CD4-positive, alpha-beta memory T cell (primary cell): Measurements from ENCODE around the gene CD2. TPM values are rescaled to one million over a fixed set of nuclear protein-coding genes. Genes with fewer than 3 reads are reported as not detected.

Experiments
- CTCF ChIA-PET: fragments of 350-600 bp; sonication (Branson Sonifier 250); formaldehyde crosslinking; loops from one replicate; lab custom pipeline; 2021; ENCODE audit warnings: inconsistent platforms; ENCODE audit not compliant: partially characterized antibody; lab: Charles Lee
- POLR2A ChIA-PET: fragments of 350-600 bp; sonication (Branson Sonifier 250); formaldehyde crosslinking; loops from one replicate; lab custom pipeline; 2021; ENCODE audit not compliant: partially characterized antibody; lab: Charles Lee
- DNase-seq, 5 donors: peaks; one replicate each; pipeline versions ENCODE4 v3.0.0 to v3.0.0-alpha.2; 2020 to 2022; ENCODE audit warnings: mixed read lengths in 1 of 5
- H3K27ac ChIP-seq: one replicate; pipeline ENCODE4 v1.7.0; 2013; ENCODE audit warnings: low read depth, low read length
- H3K27me3 ChIP-seq: 2 replicates; pipeline ENCODE4 v1.7.0; 2013; ENCODE audit warnings: mild to moderate bottlenecking, low read length, moderate library complexity; ENCODE audit not compliant: insufficient read depth
- H3K36me3 ChIP-seq: 2 replicates; pipeline ENCODE4 v1.7.0; 2013; ENCODE audit warnings: mild to moderate bottlenecking, low read length, moderate library complexity; ENCODE audit not compliant: insufficient read depth
- H3K4me1 ChIP-seq: 2 replicates; pipeline ENCODE4 v1.7.0; 2013; ENCODE audit warnings: mild to moderate bottlenecking, low read length, moderate library complexity; ENCODE audit not compliant: insufficient read depth
- H3K4me3 ChIP-seq, 2 donors: one replicate each; pipeline ENCODE4 v1.7.0; 2013; ENCODE audit warnings: low read length in 2 of 2, mild to moderate bottlenecking in 1 of 2
- H3K9me3 ChIP-seq, 2 donors: one replicate each; pipeline ENCODE4 v1.7.0; 2013; ENCODE audit warnings: low read length in 2 of 2, control low read depth in 1 of 2; ENCODE audit not compliant: control insufficient read depth in 1 of 2
- H3K27ac Mint-ChIP-seq, 7 donors: one replicate each; pipeline ENCODE4 v1.8.0; 2020 to 2021; ENCODE audit warnings: mixed read lengths in 7 of 7, mild to moderate bottlenecking in 6 of 7, inconsistent platforms in 3 of 7, moderate library complexity in 3 of 7
- H3K27me3 Mint-ChIP-seq, 2 donors: one replicate each; pipeline ENCODE4 v1.8.0; 2020 to 2021; ENCODE audit warnings: mixed read lengths in 2 of 2
- H3K36me3 Mint-ChIP-seq, 2 donors: one replicate each; pipeline ENCODE4 v1.8.0; 2020 to 2021; ENCODE audit warnings: mixed read lengths in 2 of 2, inconsistent platforms in 1 of 2, mild to moderate bottlenecking in 1 of 2
- H3K4me1 Mint-ChIP-seq, 4 donors: one replicate each; pipeline ENCODE4 v1.8.0; 2020 to 2021; ENCODE audit warnings: mixed read lengths in 4 of 4, mild to moderate bottlenecking in 1 of 4
- H3K4me3 Mint-ChIP-seq, 8 donors: one replicate each; pipeline ENCODE4 v1.8.0; 2020 to 2021; ENCODE audit warnings: mixed read lengths in 8 of 8, mild to moderate bottlenecking in 7 of 8, moderate library complexity in 6 of 8, inconsistent platforms in 3 of 8
- H3K9me3 Mint-ChIP-seq, 8 donors: one replicate each; pipeline ENCODE4 v1.8.0; 2020 to 2021; ENCODE audit warnings: mixed read lengths in 8 of 8, mild to moderate bottlenecking in 5 of 8, inconsistent platforms in 3 of 8, moderate library complexity in 1 of 8
- intact Hi-C: fragments of 100-400 bp; cut with micrococcal nuclease; formaldehyde crosslinking; loops from one replicate; pipeline ENCODE4 v1.15.1; 2023
- polyA plus RNA-seq, 2 donors: library from polyadenylated mRNA; unstranded; fragments of 300-500 nt; fragmentation: Illumina TruSeq; gene quantifications; one replicate each; pipeline ENCODE4 v1.2.3, GENCODE V29; 2021
- total RNA-seq, 2 experiments: library from RNA; stranded (reverse); gene quantifications; one replicate each; pipeline ENCODE4 v1.2.3, GENCODE V29; 2021

CD2 gene
- total and polyA plus RNA-seq, 4 experiments from 2014 or later = 305 to 471 (median 363) TPM

DNA sequence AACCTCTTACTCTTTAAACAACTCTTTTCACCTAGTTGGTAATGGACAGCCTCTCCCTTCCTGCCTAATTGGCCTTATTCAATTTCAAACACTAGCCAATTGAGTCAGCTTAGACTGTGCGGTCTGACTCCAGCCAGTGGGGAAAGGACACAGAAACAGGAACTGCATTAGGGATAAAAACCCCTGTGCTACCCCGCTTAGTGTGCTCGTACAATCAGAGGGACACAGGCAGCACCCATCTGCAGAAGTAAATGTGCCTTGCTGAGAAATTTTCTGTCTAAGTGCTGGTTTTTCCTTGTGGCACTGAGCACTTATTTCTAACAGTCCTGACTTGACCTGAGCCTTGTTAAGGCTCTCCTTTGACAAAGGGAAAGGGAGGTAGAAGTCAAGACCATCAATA is 6.0 kb upstream of the CD2 start:
- H3K36me3 Mint-ChIP-seq = peaks cover 27 to 47% of the 10 kb centered on the region in 2 donors
- H3K27me3 ChIP-seq = no peaks in the 10 kb centered on the region
- intact Hi-C loops = no loop called here
- H3K27ac Mint-ChIP-seq = peak overlapping the region in 3 of 7 donors; percentile 16 to 71 (median 23)
- no peak overlapping the region for H3K4me3 Mint-ChIP-seq
- peaks cover 2 to 72% (median 61%) of the 10 kb centered on the region in 8 donors for H3K9me3 Mint-ChIP-seq
- DNase-seq = no peak
- H3K4me3 ChIP-seq = no peak overlapping the region
- H3K9me3 ChIP-seq = peaks cover 14 to 50% of the 10 kb centered on the region in 2 donors
- no peaks in the 10 kb centered on the region for H3K27me3 Mint-ChIP-seq
- H3K36me3 ChIP-seq = no peaks in the 10 kb centered on the region
- H3K27ac ChIP-seq = no peak overlapping the region
- POLR2A ChIA-PET = interaction anchor here (31.8 to 33.0 kb wide), 2 partner anchors 4 to 14 kb away, joined by 1832 read pairs; partner anchors contain the start of gene CD2
- H3K4me1 Mint-ChIP-seq = peaks cover 16 to 32% (median 21%) of the 10 kb centered on the region in 4 donors
- H3K4me1 ChIP-seq = peaks cover 24% of the 10 kb centered on the region
- CTCF ChIA-PET = interaction anchor here (0.8 to 8.9 kb wide), 6 partner anchors 10 to 133 kb away, joined by 3 to 114 read pairs (median 6); no protein-coding TSS in a partner anchor

DNA sequence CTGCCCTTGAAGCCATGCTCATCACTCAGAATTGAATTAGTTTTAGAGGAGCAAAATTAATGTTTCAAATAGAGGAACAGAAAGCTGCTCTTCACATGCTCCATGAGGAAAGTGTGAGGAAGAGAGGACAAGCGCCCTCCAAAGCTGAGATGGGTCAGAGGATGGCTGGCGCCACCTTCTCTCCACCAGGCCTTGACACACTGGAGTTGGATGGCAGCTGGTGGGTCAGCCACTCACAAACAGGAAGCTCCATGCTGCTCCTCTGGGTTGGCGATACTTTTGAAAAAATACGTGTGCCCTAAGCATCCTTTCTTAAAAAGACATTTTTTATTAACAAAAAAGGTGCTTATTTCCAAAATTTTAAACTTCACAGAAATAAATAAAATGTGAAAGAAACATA is 3.1 kb upstream of the CD2 start:
- Histone ChIP-seq H3K27me3 (no peaks in the 10 kb centered on the region), H3K4me3 (peak overlapping the region; percentile 1 to 30), H3K4me1 (peaks cover 32% of the 10 kb centered on the region), H3K36me3 (no peaks in the 10 kb centered on the region), H3K27ac (peak overlapping the region; percentile 50), H3K9me3 (peaks cover 5 to 25% of the 10 kb centered on the region in 2 donors)
- H3K4me1 Mint-ChIP-seq = peaks cover 23 to 52% (median 29%) of the 10 kb centered on the region in 4 donors
- H3K27ac Mint-ChIP-seq = peak overlapping the region; percentile 89 to 99 (median 92)
- H3K36me3 Mint-ChIP-seq = peaks cover 30 to 49% of the 10 kb centered on the region in 2 donors
- intact Hi-C loops = loop anchor here (10.0 kb wide), 1 partner anchor 854 kb away; the partner anchor contains the start of gene TENT5C
- POLR2A ChIA-PET = interaction anchor here (1.1 to 33.0 kb wide), 6 partner anchors 1 to 309 kb away, joined by 3 to 1832 read pairs (median 157); partner anchors contain the start of genes CD2 and TTF2
- CTCF ChIA-PET = interaction anchor here (0.8 to 8.9 kb wide), 11 partner anchors 9 to 67 kb away, joined by 3 to 114 read pairs (median 4); no protein-coding TSS in a partner anchor
- peak overlapping the region; percentile 51 to 91 (median 73) for H3K4me3 Mint-ChIP-seq
- peaks cover 2 to 46% (median 35%) of the 10 kb centered on the region in 8 donors for H3K9me3 Mint-ChIP-seq
- H3K27me3 Mint-ChIP-seq = no peaks in the 10 kb centered on the region
- DNase-seq = no peak

DNA sequence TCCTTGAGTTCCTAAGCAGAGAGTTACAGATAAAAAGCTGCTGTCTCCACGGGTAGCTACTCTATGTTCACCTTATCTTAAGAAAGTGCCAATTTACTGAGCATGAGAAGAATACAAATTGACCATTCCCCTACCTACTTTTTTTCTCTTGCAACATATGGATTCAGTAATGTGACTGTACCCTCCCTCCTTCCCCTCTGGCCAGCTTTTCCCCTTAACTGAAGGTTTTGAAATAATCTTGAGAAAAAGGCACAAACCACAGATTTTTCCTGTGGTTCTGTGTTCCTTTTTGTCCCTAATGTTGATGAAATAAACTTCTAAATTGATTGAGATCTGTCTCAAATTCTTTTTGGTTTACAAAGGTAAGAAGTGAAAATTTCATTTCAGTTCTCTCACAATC is 2.6 kb upstream of the CD2 start:
- H3K4me3 Mint-ChIP-seq = peak overlapping the region; percentile 51 to 91 (median 73)
- DNase-seq = no peak
- intact Hi-C loops = loop anchor here (10.0 kb wide), 1 partner anchor 853 kb away; the partner anchor contains the start of gene TENT5C
- POLR2A ChIA-PET = interaction anchor here (1.1 to 33.0 kb wide), 6 partner anchors 0 to 308 kb away, joined by 3 to 1832 read pairs (median 157); partner anchors contain the start of genes CD2 and TTF2
- Histone ChIP-seq H3K4me1 (peaks cover 32% of the 10 kb centered on the region), H3K36me3 (no peaks in the 10 kb centered on the region), H3K9me3 (peaks cover 5 to 25% of the 10 kb centered on the region in 2 donors), H3K27me3 (no peaks in the 10 kb centered on the region), H3K27ac (peak overlapping the region; percentile 50), H3K4me3 (peak overlapping the region; percentile 1 to 30)
- peak overlapping the region; percentile 89 to 99 (median 92) for H3K27ac Mint-ChIP-seq
- CTCF ChIA-PET = interaction anchor here (0.8 to 8.9 kb wide), 11 partner anchors 9 to 66 kb away, joined by 3 to 114 read pairs (median 4); no protein-coding TSS in a partner anchor
- peaks cover 2 to 41% (median 30%) of the 10 kb centered on the region in 8 donors for H3K9me3 Mint-ChIP-seq
- peaks cover 23 to 52% (median 29%) of the 10 kb centered on the region in 4 donors for H3K4me1 Mint-ChIP-seq
- H3K27me3 Mint-ChIP-seq = no peaks in the 10 kb centered on the region
- peaks cover 34 to 51% of the 10 kb centered on the region in 2 donors for H3K36me3 Mint-ChIP-seq

DNA sequence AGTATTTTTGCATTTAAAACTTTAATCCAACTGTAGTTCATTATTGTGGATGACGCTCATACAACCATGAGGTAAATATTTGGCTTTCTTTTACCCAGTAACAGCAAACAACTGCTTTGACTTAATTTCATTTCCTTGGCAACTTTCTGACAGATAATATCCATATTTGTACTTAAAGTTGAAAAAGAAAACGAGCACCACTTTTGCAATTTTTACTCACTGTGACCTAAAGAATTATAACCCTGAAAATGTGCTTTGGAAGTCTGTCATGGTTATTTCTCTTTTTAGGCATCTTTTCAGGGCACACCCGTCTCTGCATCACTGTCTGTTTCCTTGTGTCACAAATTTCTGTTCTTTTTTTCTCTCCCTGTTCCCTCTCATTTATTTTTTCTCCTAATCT is 918 bp upstream of the CD2 start:
- Histone ChIP-seq H3K4me1 (peaks cover 32% of the 10 kb centered on the region), H3K27me3 (no peaks in the 10 kb centered on the region), H3K4me3 (peak overlapping the region in 1 of 2 donors; percentile 31), H3K36me3 (no peaks in the 10 kb centered on the region), H3K27ac (peak overlapping the region; percentile 88), H3K9me3 (peaks cover 4 to 11% of the 10 kb centered on the region in 2 donors)
- Mint-ChIP-seq H3K36me3 (peaks cover 42 to 55% of the 10 kb centered on the region in 2 donors), H3K27ac (peak overlapping the region; percentile 96 to 100 (median 99)), H3K27me3 (no peaks in the 10 kb centered on the region), H3K9me3 (peaks cover 2 to 24% (median 17%) of the 10 kb centered on the region in 8 donors), H3K4me1 (peaks cover 23 to 53% (median 29%) of the 10 kb centered on the region in 4 donors), H3K4me3 (peak overlapping the region; percentile 96 to 100 (median 98))
- CTCF ChIA-PET = interaction anchor here (0.7 to 8.9 kb wide), 4 partner anchors 12 to 63 kb away, joined by 4 to 114 read pairs (median 52); no protein-coding TSS in a partner anchor
- intact Hi-C loops = loop anchor here (10.0 kb wide), 1 partner anchor 851 kb away; the partner anchor contains the start of gene TENT5C
- POLR2A ChIA-PET = interaction anchor here (1.0 to 33.0 kb wide), 7 partner anchors 1 to 307 kb away, joined by 3 to 1832 read pairs (median 307); partner anchors contain the start of genes CD2 and TTF2
- DNase-seq = no peak

DNA sequence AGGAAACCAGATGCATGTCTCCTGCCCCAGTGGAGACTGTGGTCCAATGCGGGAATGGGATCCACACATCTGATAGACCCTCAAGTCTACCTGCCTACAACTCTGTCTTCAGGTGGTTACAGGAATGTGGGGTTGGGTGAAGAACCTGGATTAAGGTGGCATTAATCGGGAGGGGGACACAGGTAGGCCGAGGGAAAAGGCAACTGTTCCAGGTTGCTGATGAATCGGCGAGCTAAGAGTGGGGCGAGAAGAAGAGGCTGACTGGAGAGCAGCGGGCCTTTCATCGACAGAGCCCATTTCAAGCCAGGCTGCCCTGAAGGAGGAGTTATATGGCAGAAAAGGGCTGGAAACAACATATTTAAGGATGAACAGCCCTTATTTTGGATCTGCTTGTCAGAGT is 836 bp downstream of the CD2 start:
- Histone ChIP-seq H3K27me3 (no peaks in the 10 kb centered on the region), H3K4me1 (peaks cover 40% of the 10 kb centered on the region), H3K9me3 (no peaks in the 10 kb centered on the region), H3K36me3 (peaks cover 8% of the 10 kb centered on the region), H3K27ac (peak overlapping the region; percentile 88), H3K4me3 (peak overlapping the region; percentile 53 to 72)
- Mint-ChIP-seq H3K36me3 (peaks cover 53 to 61% of the 10 kb centered on the region in 2 donors), H3K4me3 (peak overlapping the region; percentile 96 to 100 (median 98)), H3K4me1 (peaks cover 25 to 67% (median 36%) of the 10 kb centered on the region in 4 donors), H3K27ac (peak overlapping the region; percentile 96 to 100 (median 99)), H3K27me3 (no peaks in the 10 kb centered on the region), H3K9me3 (peaks cover 0 to 8% (median 2%) of the 10 kb centered on the region in 8 donors)
- intact Hi-C loops = loop anchor here (10.0 kb wide), 1 partner anchor 850 kb away; the partner anchor contains the start of gene TENT5C
- no peak for DNase-seq
- ChIA-PET POLR2A (interaction anchor here (0.8 to 33.0 kb wide), 16 partner anchors 3 to 852 kb away, joined by 3 to 1832 read pairs (median 4); partner anchors contain the start of genes CD101, CD2, TENT5C and TTF2), CTCF (interaction anchor here (1.2 to 8.9 kb wide), 9 partner anchors 10 to 62 kb away, joined by 4 to 114 read pairs (median 11); no protein-coding TSS in a partner anchor)

DNA sequence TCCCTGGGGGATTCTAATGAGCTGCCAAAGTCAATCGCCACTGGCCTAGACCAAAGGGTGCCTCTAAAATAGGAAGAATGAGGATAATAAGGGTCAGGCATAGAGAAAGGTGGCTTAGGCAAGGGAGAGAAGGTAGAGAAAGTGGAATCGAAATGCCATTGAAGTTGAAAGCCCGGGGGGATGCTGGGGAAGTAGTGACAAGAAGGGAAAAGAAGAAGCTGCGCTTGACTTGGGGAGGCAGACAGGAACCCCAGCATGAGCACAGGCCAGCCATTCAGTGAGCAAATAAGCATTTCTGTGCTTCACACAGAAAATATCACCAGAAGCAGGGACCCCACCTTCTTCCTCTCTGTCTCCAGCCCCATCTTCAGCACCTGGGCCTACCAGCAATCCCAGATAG is 1.5 kb downstream of the CD2 start:
- Mint-ChIP-seq H3K27me3 (no peaks in the 10 kb centered on the region), H3K9me3 (peaks cover 0 to 5% (median 0%) of the 10 kb centered on the region in 8 donors), H3K4me3 (peak overlapping the region; percentile 96 to 100 (median 98)), H3K4me1 (peaks cover 27 to 69% (median 40%) of the 10 kb centered on the region in 4 donors), H3K36me3 (peaks cover 55 to 64% of the 10 kb centered on the region in 2 donors), H3K27ac (peak overlapping the region; percentile 96 to 100 (median 99))
- no peak for DNase-seq
- POLR2A ChIA-PET = interaction anchor here (0.8 to 33.0 kb wide), 12 partner anchors 4 to 851 kb away, joined by 3 to 1832 read pairs (median 6); partner anchors contain the start of genes CD101, CD2, TENT5C and TTF2
- Histone ChIP-seq H3K4me3 (peak overlapping the region; percentile 53 to 72), H3K36me3 (peaks cover 14% of the 10 kb centered on the region), H3K27ac (peak overlapping the region; percentile 88), H3K9me3 (no peaks in the 10 kb centered on the region), H3K4me1 (peaks cover 45% of the 10 kb centered on the region), H3K27me3 (no peaks in the 10 kb centered on the region)
- intact Hi-C loops = loop anchor here (10.0 kb wide), 1 partner anchor 849 kb away; the partner anchor contains the start of gene TENT5C
- CTCF ChIA-PET = interaction anchor here (0.9 to 8.9 kb wide), 9 partner anchors 9 to 100 kb away, joined by 3 to 114 read pairs (median 11); no protein-coding TSS in a partner anchor
